Measurements from ENCODE around the gene ARMC9.

DNA sequence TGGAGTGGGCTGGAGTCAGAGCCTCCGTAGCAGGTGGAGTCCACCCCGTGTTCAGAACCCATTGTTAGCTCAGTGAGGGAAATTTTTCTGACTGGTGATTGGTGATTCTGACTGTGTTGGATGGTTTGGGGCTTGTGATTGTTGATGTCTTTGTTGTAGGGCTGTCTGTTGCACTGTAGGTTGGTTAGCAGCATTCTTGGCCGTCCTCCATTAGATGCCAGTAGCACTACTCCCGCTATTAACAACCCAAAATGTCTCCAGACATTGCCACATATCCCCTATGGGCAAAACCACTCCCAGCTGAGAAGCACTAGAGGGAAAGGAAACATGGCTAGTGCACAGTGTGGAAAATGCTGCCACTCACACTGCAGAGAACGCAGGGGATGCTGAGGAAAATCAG, 51.7 kb downstream of the ARMC9 start:
- TF ChIP-seq EZH2 (IDR thresholded peaks at IDR 0.05; ENCODE audit: low read length, unreplicated experiment) (no peak), CTCF (conservative IDR thresholded peaks at IDR 0.05; ENCODE audit: low read depth, low read length) (no peak), EZH2phosphoT487 (IDR thresholded peaks at IDR 0.05; ENCODE audit: borderline replicate concordance, low read length) (no peak)

Data from PC-3 (cell line).